SK-N-SH treated with all-trans-retinoic acid at 6 μM for 48 hours (cell line): Measurements from ENCODE around the gene TRA2A.

ENCODE experiments used
- GLIS3 ChIP-seq: fragments of 250-450 bp; sonication (Bioruptor Pico); IDR thresholded peaks from 2 replicates; pipeline ENCODE4 v1.5.0; 2020; ENCODE audit warnings: mild to moderate bottlenecking, moderate library complexity
- SNAI2 ChIP-seq: fragments of 250-450 bp; sonication (Bioruptor Pico); IDR thresholded peaks from 2 replicates; pipeline ENCODE4 v1.5.0; 2020; ENCODE audit warnings: mild to moderate bottlenecking, moderate library complexity

DNA sequence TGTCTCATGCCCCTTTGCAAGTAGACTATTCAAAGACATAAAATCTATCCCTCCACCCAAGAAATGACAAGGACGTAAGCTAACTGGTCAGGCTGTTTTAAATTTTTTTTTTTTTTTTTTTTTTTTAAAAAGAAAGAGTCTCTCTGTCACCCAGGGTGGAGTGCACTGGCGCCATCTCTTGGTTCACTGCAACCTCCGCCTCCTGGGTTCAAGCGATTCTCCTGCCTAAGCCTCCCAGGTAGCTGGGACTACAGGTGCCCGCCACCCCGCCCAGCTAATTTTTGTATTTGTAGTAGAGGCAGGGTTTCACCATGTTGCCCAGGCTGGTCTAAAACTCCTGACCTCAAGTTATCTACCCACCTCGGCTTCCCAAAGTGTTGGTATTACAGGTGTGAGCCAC, 11.2 kb downstream of the TRA2A start:
- TF ChIP-seq SNAI2 (CRISPR knock-in tag) (no peak), GLIS3 (no peak)
